NOMO-1 treated with dmso at 0.1 percent for 144 hours (cell line): ENCODE data around the gene HSPA14.
"Not testable (repeated sequence)": the region's sequence is repeated elsewhere in the genome, so short reads cannot be mapped to it uniquely, and the experiment has no call there.

ENCODE experiments used
- DNase-seq: peaks from one replicate; lab custom pipeline; 2025; ENCODE audit not compliant: unreplicated experiment; lab: John Stamatoyannopoulos, UW

The HSPA14 gene

GRCh38 chr10:14837003-14837756, 926 bp upstream of the HSPA14 start:
- DNase-seq, result no peak

GRCh38 chr10:14838582-14839304, 637 bp downstream of the HSPA14 start:
- peak; percentile 3 for DNase-seq

- DNase-seq, result no peak
Observed at GRCh38 chr10:14839305-14839695, 1.2 kb downstream of the HSPA14 start.

GRCh38 chr10:14840178-14840577, 2.1 kb downstream of the HSPA14 start:
- no peak for DNase-seq

GRCh38 chr10:14843327-14843988, 5.4 kb downstream of the HSPA14 start:
- no peak for DNase-seq

GRCh38 chr10:14844948-14845347, 6.8 kb downstream of the HSPA14 start:
- DNase-seq, result no peak

- DNase-seq, result no peak
Observed at GRCh38 chr10:14852236-14852635, 14.1 kb downstream of the HSPA14 start.

GRCh38 chr10:14855453-14855852, 17.3 kb downstream of the HSPA14 start:
- DNase-seq, result no peak

- DNase-seq, result no peak
Observed at GRCh38 chr10:14858338-14858960, 20.3 kb downstream of the HSPA14 start.

- no peak for DNase-seq
Observed at GRCh38 chr10:14859043-14859442, 20.9 kb downstream of the HSPA14 start.

GRCh38 chr10:14859775-14860174, 21.7 kb downstream of the HSPA14 start:
- no peak for DNase-seq

GRCh38 chr10:14860791-14861190, 22.7 kb downstream of the HSPA14 start:
- no peak for DNase-seq

- not testable (repeated sequence) for DNase-seq
Observed at GRCh38 chr10:14864466-14864865, 26.4 kb downstream of the HSPA14 start.

GRCh38 chr10:14864871-14865270, 26.8 kb downstream of the HSPA14 start:
- DNase-seq, result not testable (repeated sequence)

- DNase-seq, result no peak
Observed at GRCh38 chr10:14873090-14873760, 35.1 kb downstream of the HSPA14 start.

GRCh38 chr10:14875941-14876340, 37.8 kb downstream of the HSPA14 start:
- no peak for DNase-seq

GRCh38 chr10:14876764-14877163, 38.7 kb downstream of the HSPA14 start:
- no peak for DNase-seq

- DNase-seq, result peak; percentile 84
Observed at GRCh38 chr10:14878266-14879123, 40.4 kb downstream of the HSPA14 start, which contains the start of gene SUV39H2. TSS of gene SUV39H2 (plus strand) at chr10:14878866. CDS start at chr10:14878889, 23 bp downstream.

- no peak for DNase-seq
Observed at GRCh38 chr10:14879124-14879927, 41.2 kb downstream of the HSPA14 start.
